Measurements from ENCODE around the gene NDUFA6.
"Not testable (repeated sequence)": the region's sequence is repeated elsewhere in the genome, so short reads cannot be mapped to it uniquely, and the experiment has no call there.

NDUFA6 gene

DNA sequence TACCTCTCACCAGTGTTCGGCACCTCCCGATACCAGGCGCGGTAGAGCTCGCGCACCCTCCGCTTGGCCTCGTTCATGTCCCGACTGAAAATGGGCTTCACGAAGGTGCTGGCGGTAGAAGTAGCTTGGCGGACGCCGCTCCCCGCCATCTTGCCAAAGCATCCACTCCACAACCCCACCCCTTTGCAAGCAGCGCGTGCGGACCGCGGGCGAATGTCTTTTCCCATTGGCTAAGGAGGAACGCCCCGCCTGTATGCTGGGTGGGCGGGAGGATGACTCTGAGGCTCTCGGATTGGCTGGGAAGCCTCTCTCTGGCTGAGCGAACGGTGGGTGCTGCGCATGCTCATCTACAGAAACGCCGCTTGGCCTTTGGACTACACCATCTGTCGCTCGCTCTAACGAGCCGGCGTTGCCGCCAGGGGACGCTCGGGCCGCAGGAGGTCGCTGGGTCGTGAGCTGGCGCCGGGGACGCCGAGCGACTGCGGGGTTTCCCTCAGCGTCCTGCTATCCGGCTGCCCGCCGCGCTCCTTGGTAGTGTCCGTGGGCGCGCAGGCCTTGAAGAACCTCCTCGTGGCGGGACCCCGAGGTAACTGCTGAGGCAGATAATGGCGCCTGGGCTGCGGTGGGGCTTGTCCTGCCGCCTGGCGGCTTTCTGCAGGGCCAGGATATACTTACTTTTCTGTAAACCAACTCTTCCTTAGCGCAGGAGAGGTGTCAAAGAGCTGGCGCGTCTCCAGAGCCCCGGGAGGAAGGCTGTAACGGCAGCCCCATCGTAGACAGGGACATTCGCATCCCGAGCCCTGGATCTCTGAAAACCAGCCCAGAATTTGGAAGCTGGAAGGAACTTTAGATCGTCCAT, at the start of gene NDUFA6:
Gene NDUFA6, minus strand, starts transcription at position 177 of the 859 bp plus-strand sequence. Its CDS starts 28 bp downstream, at position 149.
- DNase-seq (ENCODE audit: low spot score): peak; percentile 100

DNA sequence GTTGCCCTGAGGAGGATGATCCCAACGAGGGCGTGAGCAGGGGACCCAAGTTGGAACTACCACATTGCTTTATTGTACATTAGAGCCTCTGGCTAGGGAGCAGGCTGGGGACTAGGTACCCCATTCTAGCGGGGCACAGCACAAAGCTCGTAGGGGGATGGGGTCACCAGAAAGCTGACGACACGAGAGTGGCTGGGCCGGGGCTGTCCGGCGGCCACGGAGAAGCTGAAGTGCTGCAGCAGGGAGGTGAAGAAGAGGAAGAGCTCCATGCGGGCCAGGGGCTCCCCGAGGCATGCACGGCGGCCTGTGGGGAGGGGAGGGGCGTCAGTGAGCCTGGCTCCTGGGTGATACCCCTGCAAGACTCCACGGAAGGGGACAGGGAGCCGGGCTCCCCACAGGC, 49.6 kb upstream of the NDUFA6 start:
- DNase-seq (ENCODE audit: low spot score): not testable (repeated sequence)

DNA sequence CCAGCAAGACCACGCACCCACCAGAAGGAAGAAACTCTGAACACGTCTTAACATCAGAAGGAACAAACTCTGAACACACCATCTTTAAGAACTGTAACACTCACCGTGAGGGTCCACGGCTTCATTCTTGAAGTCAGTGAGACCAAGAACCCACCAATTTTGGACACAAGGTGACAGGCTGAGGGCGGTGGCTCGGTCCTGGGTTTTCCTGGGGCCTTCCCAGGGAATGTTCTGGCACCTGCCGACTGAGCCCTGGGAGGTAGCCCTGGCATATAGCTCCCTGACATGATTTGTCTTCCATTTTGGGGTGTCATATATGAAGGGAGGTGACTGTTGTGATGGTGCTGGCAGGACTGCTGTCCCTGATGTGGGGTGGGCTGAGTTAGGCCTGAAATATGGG, 48.9 kb upstream of the NDUFA6 start:
- DNase-seq (ENCODE audit: low spot score): not testable (repeated sequence)

DNA sequence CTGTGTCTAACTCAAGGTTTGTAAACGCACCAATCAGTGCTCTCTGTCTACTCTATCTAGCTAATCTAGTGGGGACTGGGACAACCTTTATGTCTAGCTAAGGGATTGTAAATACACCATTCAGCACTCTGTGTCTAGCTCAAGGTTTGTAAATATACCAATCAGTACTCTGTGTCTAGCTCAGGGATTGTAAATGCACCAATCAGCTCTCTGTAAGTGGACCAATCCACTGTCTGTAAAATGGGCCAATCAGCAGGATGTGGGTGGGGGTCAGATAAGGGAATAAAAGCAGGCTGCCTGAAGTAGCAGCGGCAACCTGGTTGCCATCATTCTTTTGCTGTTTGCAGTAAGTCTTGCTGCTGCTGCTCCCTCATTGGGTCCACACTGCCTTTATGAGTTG, 48.4 kb upstream of the NDUFA6 start:
- DNase-seq (ENCODE audit: low spot score): no peak

DNA sequence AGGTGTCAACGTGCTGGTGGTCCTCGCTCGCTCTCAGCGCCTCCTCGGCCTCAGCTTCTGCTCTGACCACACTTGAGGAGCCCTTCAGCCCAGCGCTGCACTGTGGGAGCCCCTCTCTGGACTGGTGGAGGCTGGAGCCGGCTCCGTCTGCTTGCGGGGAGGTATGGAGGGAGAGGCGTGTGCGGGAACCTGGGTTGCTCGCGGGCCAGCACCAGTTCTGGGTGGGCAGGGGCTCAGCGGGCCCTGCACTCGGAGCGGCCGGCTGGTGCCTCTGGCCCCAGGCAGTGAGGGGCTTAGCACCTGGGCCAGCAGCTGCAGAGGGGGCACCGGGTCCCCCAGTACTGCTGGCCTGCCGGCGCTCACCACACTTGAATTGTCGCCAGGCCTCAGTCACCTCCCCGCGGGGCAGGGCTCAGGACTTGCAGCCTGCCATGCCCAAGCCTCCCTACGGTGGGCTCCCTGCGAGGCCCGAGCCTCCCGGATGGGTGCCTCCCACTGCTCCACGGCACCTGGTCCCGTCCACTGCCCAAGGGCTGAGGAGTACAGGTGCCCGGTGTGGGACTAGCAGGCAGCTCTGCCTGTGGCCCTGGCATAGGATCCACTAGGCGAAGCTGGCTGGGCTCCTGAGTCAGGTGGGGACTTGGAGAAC, 47.7 kb upstream of the NDUFA6 start:
- no peak for DNase-seq (ENCODE audit: low spot score)

DNA sequence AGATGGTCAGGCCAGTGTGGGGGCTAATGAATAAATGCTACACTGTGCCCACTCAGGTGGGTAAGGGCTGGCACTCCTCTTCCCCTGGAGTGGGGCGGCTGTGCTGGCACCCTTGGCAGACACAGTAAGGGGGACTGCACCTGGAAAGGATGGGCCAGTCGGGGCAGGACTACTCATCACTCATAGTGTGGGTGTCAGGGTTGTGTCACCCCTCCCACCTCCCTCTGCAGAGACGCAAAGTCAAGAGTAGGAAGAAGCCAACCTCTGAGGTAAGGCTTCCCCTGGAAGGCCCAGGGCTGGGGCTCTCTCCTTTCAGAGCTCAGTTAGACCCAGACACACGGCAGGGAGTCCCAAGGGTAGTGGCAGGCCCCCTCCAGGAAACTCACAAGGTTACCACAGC, 45.1 kb upstream of the NDUFA6 start:
- DNase-seq (ENCODE audit: low spot score): not testable (repeated sequence)

DNA sequence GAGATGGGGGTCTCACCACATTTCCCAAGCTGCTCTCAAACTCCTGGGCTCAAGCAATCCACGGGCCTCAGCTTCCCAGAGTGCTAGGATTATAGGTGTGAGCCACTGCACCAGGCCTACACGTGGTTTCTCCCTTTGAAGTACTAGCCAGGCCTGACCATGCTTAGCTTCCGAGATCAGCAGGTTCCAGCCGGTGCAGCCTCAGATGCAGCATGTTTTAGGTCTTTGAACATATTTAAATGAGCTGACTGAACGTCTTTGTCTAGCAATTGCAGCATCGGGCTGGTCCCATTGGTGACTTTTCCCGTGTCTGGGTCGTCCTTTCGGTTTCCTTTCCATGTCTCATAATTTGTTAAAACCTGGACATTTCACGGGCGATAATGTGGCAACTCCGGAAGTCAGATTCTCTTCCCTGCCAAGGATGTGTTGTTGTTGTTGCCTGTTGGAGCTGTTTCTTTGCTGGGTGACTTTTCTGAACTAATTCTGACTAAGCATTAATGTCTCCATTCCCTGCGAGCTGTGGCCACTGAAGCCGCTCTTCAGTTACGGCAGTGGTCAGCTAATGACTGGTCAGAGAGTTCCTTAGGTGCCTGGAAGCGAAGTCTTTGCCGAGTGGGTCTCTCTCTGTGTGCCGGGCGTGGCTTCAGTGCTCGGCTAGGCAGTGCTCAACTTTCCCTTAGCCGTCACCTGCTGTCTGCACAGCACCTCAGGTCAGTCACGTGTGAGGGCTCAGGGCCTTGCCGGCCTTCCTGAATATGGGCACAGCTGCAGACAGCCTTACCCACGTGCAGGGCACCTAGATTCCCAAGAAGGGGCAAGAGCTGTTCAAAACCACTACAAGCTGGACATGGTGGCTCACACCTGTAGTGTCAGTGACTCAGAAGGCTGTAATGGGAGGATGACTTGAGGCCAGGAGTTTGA, 43.8 kb upstream of the NDUFA6 start:
- DNase-seq (ENCODE audit: low spot score): peak; percentile 30

DNA sequence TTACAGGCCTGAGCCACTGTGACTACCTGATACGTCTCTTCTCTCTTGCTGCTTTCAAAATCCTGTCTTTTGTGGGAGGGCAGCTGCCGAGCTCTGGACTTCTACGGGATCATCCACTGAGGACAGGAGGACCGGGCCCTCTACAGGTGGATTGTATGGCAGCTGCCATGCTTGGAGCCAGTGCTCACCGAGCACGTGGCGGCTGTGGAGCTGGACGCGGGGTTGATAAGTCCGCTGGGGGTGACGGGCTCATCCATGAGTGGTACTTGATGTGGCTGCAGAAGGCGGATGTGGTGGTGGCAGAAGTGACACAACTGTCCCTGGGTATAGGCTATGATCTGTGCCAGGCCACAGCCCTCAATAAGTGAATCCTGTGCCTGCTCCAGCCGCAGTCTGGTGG, 41.9 kb upstream of the NDUFA6 start:
- no peak for DNase-seq (ENCODE audit: low spot score)

DNA sequence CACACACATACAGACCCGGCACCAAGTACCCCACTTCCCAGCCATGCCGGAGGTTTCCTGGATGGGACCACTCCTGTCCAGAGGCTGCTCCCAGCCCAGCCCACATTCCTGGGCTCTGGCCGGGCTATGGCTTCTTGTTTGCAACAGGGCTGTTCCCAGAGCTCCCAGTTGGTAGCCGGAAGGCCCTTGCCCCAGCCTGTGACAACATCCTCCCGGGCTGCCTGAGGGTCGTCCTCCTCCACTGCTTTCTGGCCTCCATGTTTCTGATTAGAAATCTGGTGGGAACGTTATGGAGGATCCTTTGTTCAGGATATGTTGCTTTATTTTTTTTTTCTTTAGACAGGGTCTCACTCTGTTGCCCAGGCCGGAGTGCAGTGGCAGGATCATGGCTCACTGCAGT, 41.0 kb upstream of the NDUFA6 start:
- DNase-seq (ENCODE audit: low spot score): no peak

DNA sequence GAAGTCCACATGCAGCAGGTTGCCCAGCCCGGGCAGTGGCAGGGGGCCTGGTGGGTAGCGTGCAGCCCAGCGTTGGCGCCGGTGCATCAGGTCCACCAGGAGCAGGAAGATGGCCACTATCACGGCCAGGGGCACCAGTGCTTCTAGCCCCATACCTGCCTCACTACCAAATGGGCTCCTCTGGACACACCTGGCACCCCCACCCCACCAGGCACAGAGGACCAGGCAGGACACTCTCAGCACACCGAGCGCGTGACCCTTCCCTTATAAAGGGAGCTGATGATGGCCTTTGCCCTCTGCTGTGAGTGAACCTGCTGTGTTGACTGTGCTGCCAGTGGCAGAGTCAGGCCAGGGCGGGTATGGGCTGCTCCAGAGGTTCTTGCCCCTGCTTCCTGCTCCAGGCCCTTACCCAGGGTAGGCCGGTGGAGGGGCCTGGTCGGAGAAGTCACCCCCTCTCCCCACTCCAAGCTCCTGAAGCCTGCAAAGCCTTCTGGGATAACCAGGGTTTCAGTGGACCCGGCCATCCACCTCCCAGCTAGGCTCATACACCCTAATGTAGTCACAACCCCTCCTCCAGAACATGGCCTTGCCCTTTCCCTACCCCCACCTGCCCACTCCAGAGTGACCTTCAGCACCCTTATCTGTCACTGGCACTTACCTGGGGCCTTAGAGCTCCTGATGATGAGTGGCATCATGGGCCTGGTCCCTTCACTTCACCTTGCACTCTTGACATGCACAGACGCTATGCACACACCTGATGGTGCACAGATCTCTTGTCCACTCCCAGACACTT, 40.3 kb upstream of the NDUFA6 start, which contains the start of gene CYP2D6:
Gene CYP2D6, minus strand, starts transcription at position 172 of the 793 bp plus-strand sequence. Its CDS starts 19 bp downstream, at position 153.
- DNase-seq (ENCODE audit: low spot score): not testable (repeated sequence)

DNA sequence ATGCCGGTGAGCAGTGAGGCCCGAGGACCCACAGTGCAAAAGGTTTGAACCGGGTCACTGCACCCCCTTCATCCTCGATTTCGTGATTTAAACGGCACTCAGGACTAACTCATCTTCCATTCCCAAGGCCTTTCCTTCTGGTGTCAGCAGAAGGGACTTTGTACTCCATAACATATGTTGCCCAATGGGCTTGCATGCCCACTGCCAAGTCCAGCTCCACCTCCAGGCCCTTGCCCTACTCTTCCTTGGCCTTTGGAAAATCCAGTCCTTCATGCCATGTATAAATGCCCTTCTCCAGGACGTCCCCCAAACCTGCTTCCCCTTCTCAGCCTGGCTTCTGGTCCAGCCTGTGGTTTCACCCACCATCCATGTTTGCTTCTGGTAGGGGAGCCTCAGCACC, 39.6 kb upstream of the NDUFA6 start:
- not testable (repeated sequence) for DNase-seq (ENCODE audit: low spot score)

DNA sequence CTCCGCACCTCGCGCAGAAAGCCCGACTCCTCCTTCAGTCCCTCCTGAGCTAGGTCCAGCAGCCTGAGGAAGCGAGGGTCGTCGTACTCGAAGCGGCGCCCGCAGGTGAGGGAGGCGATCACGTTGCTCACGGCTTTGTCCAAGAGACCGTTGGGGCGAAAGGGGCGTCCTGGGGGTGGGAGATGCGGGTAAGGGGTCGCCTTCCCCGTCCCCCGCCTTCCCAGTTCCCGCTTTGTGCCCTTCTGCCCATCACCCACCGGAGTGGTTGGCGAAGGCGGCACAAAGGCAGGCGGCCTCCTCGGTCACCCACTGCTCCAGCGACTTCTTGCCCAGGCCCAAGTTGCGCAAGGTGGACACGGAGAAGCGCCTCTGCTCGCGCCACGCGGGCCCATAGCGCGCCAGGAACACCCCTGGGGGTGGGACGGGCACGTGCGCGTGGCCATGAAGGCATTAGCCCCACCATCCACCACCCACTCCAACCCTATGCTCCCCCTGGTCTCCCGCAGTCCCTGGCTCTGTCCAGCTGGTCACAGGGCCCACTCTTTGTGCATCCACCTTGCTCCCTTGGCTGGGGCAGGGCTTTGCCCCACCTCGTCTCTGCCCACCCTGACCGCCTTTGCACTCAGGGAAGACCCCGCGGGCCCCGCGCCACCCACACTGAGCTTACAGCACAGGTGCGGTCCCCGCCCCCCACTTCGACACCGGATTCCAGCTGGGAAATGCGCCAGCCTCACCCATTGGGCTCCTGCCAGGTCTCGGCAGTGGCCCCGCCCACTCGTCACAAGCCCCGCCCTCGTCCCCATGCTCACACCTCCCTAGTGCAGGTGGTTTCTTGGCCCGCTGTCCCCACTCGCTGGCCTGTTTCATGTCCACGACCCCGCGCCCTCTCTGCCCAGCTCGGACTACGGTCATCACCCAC, 38.5 kb upstream of the NDUFA6 start:
- DNase-seq (ENCODE audit: low spot score): not testable (repeated sequence)

DNA sequence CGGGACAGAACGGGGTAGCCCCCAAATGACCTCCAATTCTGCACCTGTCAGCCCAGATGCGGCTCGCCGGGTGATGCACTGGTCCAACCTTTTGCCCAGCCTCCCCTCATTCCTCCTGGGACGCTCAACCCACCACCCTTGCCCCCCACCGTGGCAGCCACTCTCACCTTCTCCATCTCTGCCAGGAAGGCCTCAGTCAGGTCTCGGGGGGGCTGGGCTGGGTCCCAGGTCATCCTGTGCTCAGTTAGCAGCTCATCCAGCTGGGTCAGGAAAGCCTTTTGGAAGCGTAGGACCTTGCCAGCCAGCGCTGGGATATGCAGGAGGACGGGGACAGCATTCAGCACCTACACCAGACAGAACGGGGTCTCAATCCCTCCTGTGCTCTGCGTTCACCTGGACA, 37.4 kb upstream of the NDUFA6 start:
- DNase-seq (ENCODE audit: low spot score): not testable (repeated sequence)

DNA sequence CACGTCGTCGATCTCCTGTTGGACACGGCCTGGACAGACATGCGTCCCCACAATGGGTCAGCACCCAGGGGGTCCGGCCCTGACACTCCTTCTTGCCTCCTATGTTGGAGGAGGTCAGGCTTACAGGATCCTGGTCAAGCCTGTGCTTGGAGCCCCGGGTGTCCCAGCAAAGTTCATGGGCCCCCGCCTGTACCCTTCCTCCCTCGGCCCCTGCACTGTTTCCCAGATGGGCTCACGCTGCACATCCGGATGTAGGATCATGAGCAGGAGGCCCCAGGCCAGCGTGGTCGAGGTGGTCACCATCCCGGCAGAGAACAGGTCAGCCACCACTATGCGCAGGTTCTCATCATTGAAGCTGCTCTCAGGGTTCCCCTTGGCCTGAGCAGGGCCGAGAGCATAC, 37.0 kb upstream of the NDUFA6 start:
- no peak for DNase-seq (ENCODE audit: low spot score)

DNA sequence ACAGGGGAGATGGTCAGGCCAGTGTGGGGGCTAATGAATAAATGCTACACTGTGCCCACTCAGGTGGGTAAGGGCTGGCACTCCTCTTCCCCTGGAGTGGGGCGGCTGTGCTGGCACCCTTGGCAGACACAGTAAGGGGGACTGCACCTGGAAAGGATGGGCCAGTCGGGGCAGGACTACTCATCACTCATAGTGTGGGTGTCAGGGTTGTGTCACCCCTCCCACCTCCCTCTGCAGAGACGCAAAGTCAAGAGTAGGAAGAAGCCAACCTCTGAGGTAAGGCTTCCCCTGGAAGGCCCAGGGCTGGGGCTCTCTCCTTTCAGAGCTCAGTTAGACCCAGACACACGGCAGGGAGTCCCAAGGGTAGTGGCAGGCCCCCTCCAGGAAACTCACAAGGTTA, 33.0 kb upstream of the NDUFA6 start:
- DNase-seq (ENCODE audit: low spot score): not testable (repeated sequence)

DNA sequence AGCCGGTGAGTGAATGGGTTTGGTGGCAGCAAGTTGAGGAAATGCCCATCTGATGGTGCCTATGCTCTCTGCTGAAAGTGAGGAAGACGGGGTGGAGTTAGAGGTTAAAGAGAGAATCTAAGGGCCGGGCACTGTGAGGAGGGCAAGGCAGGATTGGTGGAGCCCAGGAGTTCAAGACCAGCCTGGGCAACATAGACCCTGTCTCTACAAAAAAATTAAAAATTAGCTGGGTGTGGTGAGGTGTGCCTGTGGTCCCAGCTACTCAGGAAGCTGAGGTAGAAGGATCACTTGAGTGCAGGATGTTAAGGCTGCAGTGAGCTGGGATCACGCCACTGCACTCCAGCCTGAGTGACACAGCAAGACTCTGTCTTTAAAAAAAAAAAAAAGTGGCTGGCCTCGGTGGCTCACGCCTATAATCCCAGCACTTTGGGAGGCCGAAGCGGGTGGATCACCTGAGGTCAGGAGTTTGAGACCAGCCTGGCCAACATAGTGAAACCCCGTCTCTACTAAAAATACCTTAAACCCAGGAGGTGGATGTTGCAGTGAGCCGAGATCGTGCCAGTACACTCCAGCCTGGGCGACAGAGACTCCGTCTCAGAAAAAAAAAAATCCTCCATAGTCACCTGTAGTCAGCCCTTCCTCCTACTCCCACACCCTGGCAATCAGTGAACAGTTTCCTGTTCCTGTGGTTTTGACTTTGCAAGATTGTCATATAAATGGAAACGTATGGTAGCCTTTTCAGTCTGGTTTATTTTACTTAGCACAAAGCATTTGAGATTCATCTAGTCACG, 29.9 kb upstream of the NDUFA6 start:
- DNase-seq (ENCODE audit: low spot score): not testable (repeated sequence)

DNA sequence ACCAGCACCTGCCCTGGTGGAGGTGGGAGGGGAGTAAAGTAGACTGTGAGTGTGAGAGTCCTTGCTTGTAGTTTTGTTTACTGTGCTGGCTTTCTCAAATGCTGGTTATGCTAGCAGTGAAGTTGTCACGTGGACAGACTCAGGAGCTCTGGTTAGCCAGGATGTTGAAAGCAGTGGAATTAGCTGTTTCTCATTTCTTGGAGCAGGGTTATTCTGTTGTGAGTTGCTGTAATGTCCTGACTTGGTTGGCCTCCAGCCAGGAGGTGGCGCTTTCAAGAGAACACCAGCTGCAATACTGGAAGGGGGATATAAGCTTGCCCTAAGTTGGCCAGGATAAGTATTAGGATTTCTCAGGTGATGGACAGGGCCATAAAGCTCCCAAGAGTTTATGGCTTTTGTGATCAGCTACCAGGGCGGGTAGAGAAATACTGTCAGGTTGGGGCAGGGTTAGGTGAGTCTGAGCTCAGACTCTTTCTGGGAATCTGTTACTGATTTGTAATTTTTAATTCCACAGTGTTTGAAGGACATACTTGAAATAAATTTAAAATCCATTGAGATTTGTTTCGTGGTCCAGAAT, 26.4 kb upstream of the NDUFA6 start:
- no peak for DNase-seq (ENCODE audit: low spot score)

DNA sequence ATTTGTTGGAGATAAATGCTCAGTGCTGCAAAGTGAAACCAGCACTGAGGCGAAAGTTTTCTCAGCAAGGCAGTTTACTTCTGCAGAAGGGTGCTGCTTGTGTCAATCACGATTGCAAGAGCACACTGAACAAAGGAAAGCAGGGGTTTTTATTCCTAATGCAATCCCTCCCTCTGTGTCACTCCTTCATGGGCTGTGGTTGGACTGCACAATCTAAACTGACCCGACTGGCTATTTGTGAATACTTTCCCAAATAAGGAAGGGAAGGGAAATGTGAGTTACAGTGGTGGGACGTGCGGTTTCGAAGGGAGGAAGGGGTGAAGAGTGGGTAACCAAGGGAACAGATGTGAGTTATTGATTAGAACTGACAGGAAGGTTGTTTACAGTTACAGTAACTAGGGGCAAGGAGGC, 24.9 kb upstream of the NDUFA6 start:
- DNase-seq (ENCODE audit: low spot score): not testable (repeated sequence)

DNA sequence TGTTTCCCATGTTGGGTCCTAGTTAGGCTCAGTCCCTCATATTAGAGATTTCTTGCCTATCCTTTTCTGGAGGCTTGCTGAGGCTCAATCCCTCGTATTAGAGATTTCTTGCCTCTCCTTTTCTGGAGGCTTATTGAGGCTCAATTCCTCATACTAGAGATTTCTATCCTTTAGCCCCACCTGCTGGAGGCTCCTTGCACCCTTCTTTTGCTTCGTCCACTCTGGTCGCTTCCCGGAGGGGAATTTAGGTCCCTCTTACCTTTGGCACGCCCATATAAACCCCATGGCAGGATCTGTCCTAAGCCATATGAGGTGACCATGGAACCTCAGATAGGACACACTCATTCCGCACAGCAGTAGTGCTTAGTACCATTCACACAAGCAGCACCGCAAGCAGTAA, 24.1 kb upstream of the NDUFA6 start:
- peak; percentile 29 for DNase-seq (ENCODE audit: low spot score)
